A549 (cell line): Measurements from ENCODE around the gene SET. TPM values are rescaled to one million over a fixed set of nuclear protein-coding genes. Genes with fewer than 3 reads are reported as not detected.
A peak's percentile ranks its signal among the peaks of the same experiment; 100 is the strongest.

Experiments
- ATAC-seq, 2 experiments: fragments of 200-7000 bp in 1 of 2; fragments of >200 bp in 1 of 2; cut with Nextera tagmentation in 1 of 2; cut with Tn5 transposase in 1 of 2; 3 replicates each; pipeline versions ENCODE4 v1.8.0 to v1.9.1; 2018 to 2020; ENCODE audit warnings: mild to moderate bottlenecking in 1 of 2, moderate library complexity in 1 of 2
- CTCF ChIA-PET: fragments of 300-600 bp; sonication (Branson Sonifier 250); formaldehyde crosslinking; extraction: SDS; loops from one replicate; lab custom pipeline; 2021; ENCODE audit warnings: antibody characterized with exemption, inconsistent platforms; lab: Yijun Ruan, JAX
- POLR2A ChIA-PET: fragments of 350-600 bp; formaldehyde crosslinking; extraction: SDS; loops from one replicate; lab custom pipeline; 2021; ENCODE audit warnings: antibody characterized with exemption, inconsistent platforms; lab: Yijun Ruan, JAX
- DNase-seq, 2 experiments: peaks; one replicate each; pipeline versions ENCODE4 v3.0.0 to v3.0.0-alpha.2; 2011 to 2016; ENCODE audit warnings: low read depth in 1 of 2, low spot score in 1 of 2
- FAIRE-seq: peaks from 2 replicates; lab custom pipeline; 2011; peaks lifted over from hg19 to GRCh38; lab: Jason Lieb, UNC
- H3K27ac ChIP-seq, 2 experiments: fragments of >200 bp; sonication (Bioruptor Twin); formaldehyde crosslinking; 3 replicates each; pipeline ENCODE4 v1.5.1; 2016 to 2017
- H3K4me1 ChIP-seq: fragments of >200 bp; sonication (Bioruptor Twin); formaldehyde crosslinking; 3 replicates; pipeline ENCODE4 v1.6.1; 2016
- H3K4me2 ChIP-seq: fragments of >200 bp; sonication (Bioruptor Twin); formaldehyde crosslinking; 3 replicates; pipeline ENCODE4 v1.6.1; 2016
- H3K4me3 ChIP-seq: fragments of >200 bp; sonication (Bioruptor Twin); formaldehyde crosslinking; 3 replicates; pipeline ENCODE4 v1.5.1; 2016
- H3K9me3 ChIP-seq: fragments of >200 bp; sonication (Bioruptor Twin); formaldehyde crosslinking; 3 replicates; pipeline ENCODE4 v1.6.1; 2016
- ATOH8 ChIP-seq: fragments of 250-450 bp; sonication (Bioruptor Pico); IDR thresholded peaks from 2 replicates; pipeline ENCODE4 v1.5.0; 2020; ENCODE audit warnings: low read depth, mild to moderate bottlenecking, moderate library complexity
- BCL3 ChIP-seq: fragments of >200 bp; sonication (Bioruptor Twin); formaldehyde crosslinking; IDR thresholded peaks from 3 replicates; pipeline ENCODE4 v1.6.1; 2016
- CEBPB ChIP-seq, 2 experiments: fragments of >200 bp in 1 of 2; sonication (Bioruptor Twin) in 1 of 2; formaldehyde crosslinking in 1 of 2; IDR thresholded peaks; 2 replicates each; pipeline ENCODE4 v1.6.1; 2012 to 2016
- E2F6 ChIP-seq: IDR thresholded peaks from 2 replicates; pipeline ENCODE4 v1.6.1; 2012; ENCODE audit warnings: low read depth, borderline replicate concordance
- EHF ChIP-seq: fragments of 250-450 bp; sonication (Bioruptor Pico); IDR thresholded peaks from 2 replicates; pipeline ENCODE4 v1.5.0; 2020; ENCODE audit warnings: mild to moderate bottlenecking
- FOXS1 ChIP-seq: fragments of 250-450 bp; sonication (Bioruptor Pico); IDR thresholded peaks from 2 replicates; pipeline ENCODE4 v1.5.0; 2020; ENCODE audit warnings: mild to moderate bottlenecking, moderate library complexity
- GATA3 ChIP-seq: IDR thresholded peaks from 2 replicates; pipeline ENCODE4 v1.6.1; 2012; ENCODE audit warnings: borderline replicate concordance
- HOXB13 ChIP-seq: fragments of 250-450 bp; sonication (Bioruptor Pico); IDR thresholded peaks from 2 replicates; pipeline ENCODE4 v1.5.0; 2020; ENCODE audit warnings: low read depth, mild to moderate bottlenecking, moderate library complexity
- HOXB5 ChIP-seq: fragments of 250-450 bp; sonication (Bioruptor Pico); IDR thresholded peaks from 2 replicates; pipeline ENCODE4 v1.5.0; 2020; ENCODE audit warnings: mild to moderate bottlenecking, moderate library complexity
- JUN ChIP-seq, 2 experiments: fragments of >200 bp; sonication (Bioruptor Twin); formaldehyde crosslinking; IDR thresholded peaks; 2 replicates in 1 of 2; 3 replicates in 1 of 2; pipeline ENCODE4 v1.6.1; 2016 to 2017
- MAX ChIP-seq: IDR thresholded peaks from 2 replicates; pipeline ENCODE4 v1.6.1; 2012
- MAZ ChIP-seq: fragments of 150-350 bp; IDR thresholded peaks from 2 replicates; pipeline ENCODE4 v1.6.1; 2014; ENCODE audit warnings: antibody characterized with exemption, low read depth, low read length, borderline replicate concordance
- MYC ChIP-seq: IDR thresholded peaks from 2 replicates; pipeline ENCODE4 v1.6.1; 2012; ENCODE audit warnings: mild to moderate bottlenecking, inconsistent platforms, low read length, improper control_type of control experiment, borderline replicate concordance
- NFE2L2 ChIP-seq: fragments of 150-350 bp; conservative IDR thresholded peaks from 2 replicates; pipeline ENCODE4 v1.6.1; 2014; ENCODE audit warnings: low read length
- PBX3 ChIP-seq: IDR thresholded peaks from 2 replicates; pipeline ENCODE4 v1.6.1; 2012
- PHF8 ChIP-seq: fragments of 200-600 bp; sonication (generic); IDR thresholded peaks from 2 replicates; pipeline ENCODE4 v1.6.1; 2016; ENCODE audit warnings: low read depth, mild to moderate bottlenecking, antibody characterized with exemption, moderate library complexity, borderline replicate concordance
- POLR2A ChIP-seq: IDR thresholded peaks from 2 replicates; pipeline ENCODE4 v1.6.1; 2012; ENCODE audit warnings: mild to moderate bottlenecking, low read length
- TFCP2L1 ChIP-seq: fragments of 250-450 bp; sonication (Bioruptor Pico); IDR thresholded peaks from 2 replicates; pipeline ENCODE4 v1.5.0; 2021; ENCODE audit warnings: mild to moderate bottlenecking
- USF2 ChIP-seq: fragments of 450-650 bp; IDR thresholded peaks from 2 replicates; pipeline ENCODE4 v1.6.1; 2014; ENCODE audit warnings: antibody characterized with exemption
- ZC3H11A ChIP-seq: fragments of 450-650 bp; IDR thresholded peaks from 2 replicates; pipeline ENCODE4 v1.6.1; 2014; ENCODE audit warnings: antibody characterized with exemption, mild to moderate bottlenecking
- ZNF302 ChIP-seq: fragments of 250-450 bp; sonication (Bioruptor Pico); IDR thresholded peaks from 2 replicates; pipeline ENCODE4 v1.9.0; 2021; ENCODE audit warnings: inconsistent platforms, mild to moderate bottlenecking, moderate library complexity
- WGBS: methylation state at CpG from one replicate; pipeline ENCODE4 v1.1.6; 2017; ENCODE audit errors: missing lambda C conversion rate; 5-methylcytosine and 5-hydroxymethylcytosine counted together
- polyA minus RNA-seq: library from RNA; depleted of rRNA, polyadenylated mRNA; stranded (reverse); fragments of >200 nt; gene quantifications from 2 replicates; pipeline ENCODE4 v1.2.3, GENCODE V29; 2011; rRNA and poly(A)+ RNA removed
- polyA plus RNA-seq, 4 experiments: library from polyadenylated mRNA; depleted of rRNA in 3 of 4; stranded (reverse); fragments of >200 nt; fragmentation: RNase III in 1 of 4; extraction: RNeasy Plus Mini Kit Qiagen cat#74134 plus additional on column Dnase treatment in 1 of 4; gene quantifications; 2 replicates in 3 of 4; 3 replicates in 1 of 4; pipeline ENCODE4 v1.2.3, GENCODE V29; 2011 to 2017

SET gene
- polyA plus RNA-seq (2011; rRNA removed) (293 and 518 TPM in 2 replicates), polyA plus RNA-seq (2017; fragmentation: RNase III; extraction: RNeasy Plus Mini Kit Qiagen cat#74134 plus additional on column Dnase treatment) (538 to 546 TPM (median 544 TPM) in 3 replicates), polyA minus RNA-seq (108 TPM in 2 replicates)
- polyA plus RNA-seq (2012; cell fraction: cytosol; rRNA removed) = 78.7 and 85.2 TPM in 2 replicates
- polyA plus RNA-seq (2012; cell fraction: nucleus; rRNA removed) = 34.6 and 48.0 TPM in 2 replicates

- POLR2A ChIA-PET = interaction anchor here (0.9 to 2.5 kb wide), 6 partner anchors 11 to 136 kb away, joined by 3 to 13 read pairs (median 4); partner anchors contain the start of genes DYNC2I2, PKN3, SPTAN1 and ZDHHC12
Measured at GRCh38 chr9:128688501-128689292, at the start of gene SET. TSS of gene SET (plus strand) at chr9:128689222. CDS start at chr9:128689583, 361 bp downstream.

More at GRCh38 chr9:128688501-128689292, at the start of gene SET:
- peaks cover 50% of the 10 kb centered on the region for H3K4me1 ChIP-seq
- peak within 1 kb of the TSS; percentile 92 for H3K4me2 ChIP-seq
- peak; percentile 94 for DNase-seq
- H3K4me3 ChIP-seq = peak within 1 kb of the TSS; percentile 100
- WGBS = 19% methylated on average over 17 of the region's 93 CpGs
- CTCF ChIA-PET = interaction anchor here (1.5 to 1.9 kb wide), 3 partner anchors 13 to 53 kb away, joined by 3 to 8 read pairs (median 8); partner anchors contain the start of gene PKN3
- TF ChIP-seq HOXB5 (CRISPR knock-in tag) (0 out of 2 replicates have a peak, but pooled peaks have one; percentile 52), GATA3 (no peak), MYC (peak; percentile 67; the same call in 1 of the 2 replicates), E2F6 (peak; percentile 86), ZC3H11A (no peak), ZNF302 (CRISPR knock-in tag) (no peak), MAZ (0 out of 2 replicates have a peak, but pooled peaks have one; percentile 55), HOXB13 (CRISPR knock-in tag) (peak; percentile 80; the same call in 1 of the 2 replicates), USF2 (peak; percentile 74), PBX3 (0 out of 2 replicates have a peak, but pooled peaks have one; percentile 33), BCL3 (no peak; the same call in 2 of the 3 replicates), TFCP2L1 (CRISPR knock-in tag) (peak; percentile 86; the same call in 1 of the 2 replicates), FOXS1 (peak; percentile 56; the same call in 1 of the 2 replicates), ATOH8 (CRISPR knock-in tag) (peak; percentile 68; the same call in 1 of the 2 replicates), NFE2L2 (no peak), MAX (peak; percentile 88), PHF8 (peak; percentile 31; the same call in 1 of the 2 replicates), EHF (peak; percentile 73; the same call in 1 of the 2 replicates), JUN (IDR thresholded peaks at IDR 0.05) (peak in 1 of 2 experiments; percentile 84; a peak in 2 of 5 replicates), POLR2A (peak; percentile 71), CEBPB (IDR thresholded peaks at IDR 0.05) (0 out of 4 replicates have a peak, but pooled peaks of 1 of the 2 experiments have one; percentile 22)
- H3K27ac ChIP-seq = peak within 1 kb of the TSS; percentile 97 to 100
- ATAC-seq = peak; percentile 68 to 81
- FAIRE-seq = no peak
- no peaks in the 10 kb centered on the region for H3K9me3 ChIP-seq
